SK-MEL-5 (cell line): Measurements from ENCODE around the gene SPOCD1. TPM values are rescaled to one million over a fixed set of nuclear protein-coding genes. Genes with fewer than 3 reads are reported as not detected.

ENCODE experiments used
- DNase-seq: peaks from one replicate; pipeline ENCODE4 v3.0.0-alpha.2; 2016; ENCODE audit warnings: low read depth, low spot score
- in situ Hi-C: cut with HindIII; loops from 2 replicates; pipeline ENCODE4 v1.10.0; 2016; ENCODE audit warnings: low sequenced_read_pairs, high pct_unique_total_duplicates, low pct_unique_long_range_greater_than_20kb
- total RNA-seq: library from RNA; depleted of rRNA; stranded (reverse); fragments of >200 nt; shearing (Covaris generic); gene quantifications from 2 replicates; pipeline ENCODE4 v1.2.3, GENCODE V29; 2014

Gene SPOCD1
- total RNA-seq, 1 experiment from 2014 or later: 1.5 TPM

GRCh38 chr1:31768939-31769704, 46.7 kb downstream of the SPOCD1 start:
- in situ Hi-C loops: no loop called here
- no peak for DNase-seq

DNA sequence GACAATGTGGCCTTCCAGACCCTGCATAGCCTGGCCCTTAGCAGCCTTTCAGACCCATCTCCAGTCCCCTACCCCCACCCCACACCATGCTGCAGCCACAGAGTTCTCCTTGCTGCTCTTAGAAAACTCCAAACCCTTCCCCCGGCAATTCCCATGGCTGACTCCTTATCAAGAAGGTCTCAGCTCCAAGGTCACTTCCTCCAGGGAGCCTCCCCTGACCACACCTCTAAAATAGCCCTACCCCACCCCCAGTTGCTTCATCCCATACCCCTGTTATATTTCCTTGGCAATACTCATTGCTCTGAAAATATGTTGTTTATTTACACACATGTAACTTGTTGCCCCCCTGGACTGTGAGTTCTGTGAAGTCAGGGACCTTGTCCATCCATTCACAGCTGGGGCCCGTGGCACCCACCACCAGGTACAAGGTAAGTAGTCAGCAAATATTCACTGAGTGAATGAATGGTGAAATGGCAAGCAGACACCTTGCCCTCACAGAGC, 47.4 kb downstream of the SPOCD1 start:
- DNase-seq: no peak

GRCh38 chr1:31767225-31767624, 48.6 kb downstream of the SPOCD1 start:
- DNase-seq: no peak
- in situ Hi-C loops: no loop called here

More for the DNA sequence above, 47.4 kb downstream of the SPOCD1 start:
- in situ Hi-C loops: no loop called here

GRCh38 chr1:31765516-31765915, 50.3 kb downstream of the SPOCD1 start:
- in situ Hi-C loops: no loop called here
- DNase-seq: no peak

- DNase-seq: peak; percentile 72
- in situ Hi-C loops: no loop called here
These were observed 50.8 kb downstream of the SPOCD1 start for GRCh38 chr1:31765041-31765467.

DNA sequence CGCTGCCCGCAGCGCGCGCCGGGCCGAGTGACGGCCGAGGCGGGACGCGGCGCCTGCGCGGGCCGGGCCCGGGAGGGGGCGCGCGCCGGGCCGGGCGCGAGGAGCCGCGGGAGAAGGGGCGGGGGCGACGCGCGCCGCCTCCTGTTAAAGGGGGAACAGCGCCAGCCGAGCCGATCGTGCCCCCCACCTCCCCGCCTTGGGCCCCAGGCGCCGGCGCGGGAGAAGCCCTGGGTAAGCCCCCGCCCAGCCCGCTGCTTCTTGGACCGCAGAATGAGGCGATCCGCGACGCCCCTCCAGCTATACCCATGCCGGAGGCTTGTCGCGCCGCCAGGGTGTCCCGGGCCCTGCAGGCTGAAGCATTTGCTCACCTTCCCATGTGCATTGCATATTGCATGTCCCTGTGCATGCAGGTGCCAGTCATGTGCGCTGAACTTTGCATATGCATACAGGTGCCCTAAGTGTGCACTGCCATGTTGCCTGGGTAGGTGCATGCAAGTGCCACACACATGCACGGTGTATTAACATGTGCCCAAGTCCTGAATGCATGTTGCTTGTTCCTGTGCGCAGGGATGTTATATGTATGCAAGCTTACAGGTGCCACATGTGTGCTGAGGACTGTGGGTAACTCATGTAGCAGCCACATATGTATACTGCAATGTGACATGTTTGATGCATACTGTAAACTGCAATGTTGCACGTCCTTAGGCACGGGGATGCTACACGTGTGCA, 51.3 kb downstream of the SPOCD1 start, which contains the start of gene ADGRB2:
Gene ADGRB2, minus strand, starts transcription at position 29 of the 729 bp plus-strand sequence. CDS start 7,119 bp downstream, outside the sequence.
- in situ Hi-C loops: no loop called here
- DNase-seq: no peak

DNA sequence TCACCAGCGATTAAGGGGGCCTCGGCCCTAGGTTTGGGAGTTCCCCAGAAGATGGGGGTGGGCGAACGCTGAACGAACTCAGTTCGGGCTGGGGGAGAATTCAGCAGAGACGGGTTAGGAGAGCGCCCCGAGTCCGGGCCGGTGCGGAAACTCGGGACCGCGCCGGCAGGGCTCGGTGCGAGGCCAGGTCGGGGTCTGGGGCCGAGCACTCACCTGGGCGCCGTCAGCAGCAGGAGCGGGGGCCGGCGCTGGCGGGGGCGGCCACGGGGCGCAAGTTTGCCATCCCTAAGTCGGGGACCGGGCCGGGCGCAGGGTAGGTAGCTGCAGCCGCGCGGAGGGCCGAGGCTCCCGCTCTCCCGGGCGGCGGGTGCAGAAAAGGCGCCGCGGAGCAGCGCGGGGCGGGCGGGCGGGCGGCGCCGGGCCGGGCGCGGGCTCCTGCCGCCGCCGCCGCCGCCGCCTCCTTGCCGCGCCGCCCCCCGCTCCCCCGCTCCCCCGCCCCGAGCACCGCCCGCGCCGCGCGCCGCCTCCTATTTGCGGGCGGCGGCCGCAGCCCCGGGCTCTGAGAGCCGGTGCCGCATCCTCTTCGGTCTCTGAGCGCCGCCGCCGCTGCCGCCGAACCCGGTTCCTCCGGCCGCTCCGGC, 52.0 kb downstream of the SPOCD1 start:
- in situ Hi-C loops: no loop called here

DNA sequence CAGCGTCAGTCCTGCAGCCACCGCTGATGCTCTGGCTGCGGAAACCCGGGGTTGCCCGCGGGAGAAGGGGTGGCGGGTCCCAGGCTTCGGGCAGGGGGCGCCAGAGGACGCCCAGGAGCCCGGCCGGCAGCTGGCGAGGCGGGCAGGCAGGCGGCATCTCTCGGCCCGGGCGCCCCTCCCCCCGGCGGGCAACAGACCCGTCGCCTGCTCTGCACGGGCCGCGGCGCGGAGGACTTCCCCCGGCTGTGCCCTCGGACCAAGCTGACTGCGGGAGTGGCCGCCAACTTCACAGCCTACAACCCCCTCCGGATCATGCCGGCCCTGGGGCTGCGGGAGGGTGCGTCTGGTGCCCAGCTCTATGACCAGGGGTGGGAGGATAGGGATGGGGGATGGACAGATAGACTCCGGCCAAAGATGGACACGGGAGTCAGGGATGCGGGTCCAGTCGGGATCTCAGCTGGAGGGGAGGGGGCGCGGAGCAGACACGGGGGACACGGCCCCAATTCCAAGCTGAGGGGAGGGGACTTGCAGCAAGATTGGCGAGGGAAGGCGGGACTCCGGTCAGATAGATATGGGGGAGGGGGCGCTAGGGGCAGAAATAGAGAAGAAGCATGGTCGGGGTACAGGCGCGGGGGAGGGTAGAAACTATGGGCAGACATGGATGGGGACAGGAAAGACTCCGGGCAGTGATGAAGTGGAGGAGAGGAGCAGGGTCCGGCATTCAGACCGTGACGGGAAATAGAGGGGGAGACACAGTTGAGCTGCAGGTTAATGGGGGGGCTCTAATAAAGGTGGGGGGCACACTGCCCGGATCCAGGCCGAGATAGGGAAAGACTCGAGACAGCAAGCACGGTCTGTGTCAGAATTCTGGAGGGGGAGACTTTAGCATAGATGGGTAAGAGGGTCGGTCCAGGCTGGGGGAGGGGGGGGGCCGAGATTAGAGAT, 52.8 kb downstream of the SPOCD1 start:
- in situ Hi-C loops: no loop called here
- DNase-seq: peak; percentile 60

More for the DNA sequence above, 52.0 kb downstream of the SPOCD1 start:
- no peak for DNase-seq

- in situ Hi-C loops: no loop called here
These were observed 53.5 kb downstream of the SPOCD1 start for GRCh38 chr1:31762323-31762722.

DNA sequence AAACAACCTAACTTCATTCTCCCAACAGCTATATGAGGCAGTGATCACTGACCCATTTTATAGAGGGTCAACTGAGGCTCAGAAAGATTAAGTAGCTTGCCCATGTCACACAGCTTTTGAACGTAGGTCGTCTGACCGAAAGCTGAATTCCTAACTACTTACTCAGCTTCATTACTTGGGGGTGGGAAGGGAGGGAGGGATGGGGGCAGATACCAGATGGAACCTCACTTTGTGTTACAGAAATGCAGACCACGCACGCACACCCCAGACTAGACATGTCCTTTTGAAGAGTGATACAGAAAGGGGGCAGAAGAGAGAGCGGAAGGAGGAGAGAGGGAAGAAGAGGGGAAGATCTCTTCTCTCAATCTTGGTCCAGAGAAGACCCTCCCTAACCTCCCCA, 53.9 kb downstream of the SPOCD1 start:
- no peak for DNase-seq
- in situ Hi-C loops: no loop called here

More at GRCh38 chr1:31762323-31762722, 53.5 kb downstream of the SPOCD1 start:
- no peak for DNase-seq

GRCh38 chr1:31760471-31761470, 55.1 kb downstream of the SPOCD1 start:
- in situ Hi-C loops: no loop called here
- DNase-seq: no peak

- DNase-seq: no peak
- in situ Hi-C loops: no loop called here
These were observed 56.4 kb downstream of the SPOCD1 start for GRCh38 chr1:31759298-31760023.

- DNase-seq: no peak
- in situ Hi-C loops: no loop called here
These were observed 57.0 kb downstream of the SPOCD1 start for GRCh38 chr1:31758823-31759222.

GRCh38 chr1:31757989-31758388, 57.8 kb downstream of the SPOCD1 start:
- no peak for DNase-seq
- in situ Hi-C loops: no loop called here

DNA sequence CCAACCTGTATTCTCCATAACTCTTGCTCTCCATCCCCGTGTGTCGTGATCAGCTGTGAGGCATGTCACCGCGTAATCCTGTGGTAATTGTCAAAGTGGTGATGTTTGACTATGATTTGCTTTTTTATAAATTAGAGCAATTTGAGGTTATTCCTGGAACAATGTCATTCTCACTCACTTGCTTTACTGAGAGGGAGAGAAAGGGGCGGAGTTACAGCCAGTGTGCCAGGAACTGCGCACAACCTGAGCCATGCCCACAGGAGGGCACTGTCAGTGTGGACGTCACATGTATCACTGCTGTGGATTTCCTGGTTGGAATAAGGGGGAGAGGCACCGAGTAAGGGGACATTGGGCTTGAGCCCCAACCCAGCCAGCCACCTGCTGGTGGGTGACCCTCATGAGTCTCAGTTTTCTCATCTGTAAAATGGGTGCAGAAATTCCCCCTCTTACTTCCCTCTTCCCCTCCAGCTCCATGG, 58.6 kb downstream of the SPOCD1 start:
- in situ Hi-C loops: no loop called here

More for the DNA sequence above, 58.6 kb downstream of the SPOCD1 start:
- DNase-seq: peak; percentile 30
